H1 (cell line): Measurements from ENCODE around the gene POLR2A. TPM values are rescaled to one million over a fixed set of nuclear protein-coding genes. Genes with fewer than 3 reads are reported as not detected.

Experiments used
- CTCF ChIA-PET: fragments of 300-600 bp; sonication (Branson Sonifier 250); formaldehyde crosslinking; loops from one replicate; lab custom pipeline; 2021; ENCODE audit not compliant: partially characterized antibody; lab: Charles Lee
- POLR2A ChIA-PET: fragments of 300-600 bp; sonication (Branson Sonifier 250); formaldehyde crosslinking; loops from one replicate; lab custom pipeline; 2021; ENCODE audit warnings: inconsistent platforms; ENCODE audit not compliant: partially characterized antibody; lab: Charles Lee
- DNase-seq, 2 experiments: peaks; one replicate each; pipeline versions ENCODE4 v3.0.0 to v3.0.0-alpha.2; 2010 to 2022; ENCODE audit warnings: low spot score in 2 of 2, low read depth in 1 of 2, mixed read lengths in 1 of 2
- FAIRE-seq: peaks from 2 replicates; lab custom pipeline; 2011; peaks lifted over from hg19 to GRCh38; lab: Jason Lieb, UNC
- H2AFZ ChIP-seq: 2 replicates; pipeline ENCODE4 v1.8.1; 2012; ENCODE audit warnings: low read length, inconsistent platforms
- H2AK5ac ChIP-seq: 2 replicates; pipeline ENCODE4 v1.6.1; 2013; ENCODE audit warnings: low read depth, low read length
- H2BK120ac ChIP-seq: replicated peaks from 2 replicates; pipeline ENCODE3; 2013; ENCODE audit warnings: low read depth, low read length, inconsistent platforms
- H2BK12ac ChIP-seq: 2 replicates; pipeline ENCODE4 v1.6.1; 2013; ENCODE audit warnings: low read depth, low read length
- H2BK15ac ChIP-seq: 2 replicates; pipeline ENCODE4 v1.6.1; 2013; ENCODE audit warnings: low read length
- H2BK20ac ChIP-seq: 2 replicates; pipeline ENCODE4 v1.6.1; 2013; ENCODE audit warnings: low read length
- H2BK5ac ChIP-seq: 2 replicates; pipeline ENCODE4 v1.6.1; 2013; ENCODE audit warnings: low read depth, low read length
- H3K14ac ChIP-seq: 2 replicates; pipeline ENCODE4 v1.6.1; 2013; ENCODE audit warnings: inconsistent platforms; ENCODE audit not compliant: insufficient read length
- H3K18ac ChIP-seq: 2 replicates; pipeline ENCODE4 v1.6.1; 2013; ENCODE audit warnings: low read length; ENCODE audit errors: extremely low read depth
- H3K23ac ChIP-seq: 2 replicates; pipeline ENCODE4 v1.6.1; 2013; ENCODE audit warnings: inconsistent platforms; ENCODE audit not compliant: insufficient read length
- H3K23me2 ChIP-seq: 2 replicates; pipeline ENCODE4 v1.6.1; 2013; ENCODE audit warnings: low read depth, low read length
- H3K27ac ChIP-seq: 2 replicates; pipeline ENCODE4 v1.6.1; 2011; ENCODE audit warnings: low read depth, low read length, inconsistent platforms
- H3K27me3 ChIP-seq, 4 experiments: replicated peaks in 1 of 4; 1 replicate in 1 of 4; 2 replicates in 3 of 4; pipeline versions ENCODE4 v1.6.1 to v1.8.1; 2011 to 2013; ENCODE audit warnings: low read length in 3 of 4, mild to moderate bottlenecking in 3 of 4, inconsistent platforms in 2 of 4, mixed read lengths in 2 of 4, moderate library complexity in 1 of 4; ENCODE audit not compliant: control insufficient read depth in 3 of 4, insufficient read depth in 3 of 4; ENCODE audit errors: extremely low read depth in 1 of 4
- H3K36me3 ChIP-seq, 4 experiments: 2 replicates each; pipeline versions ENCODE4 v1.6.1 to v1.8.1; 2011 to 2013; ENCODE audit warnings: mild to moderate bottlenecking in 4 of 4, low read length in 3 of 4, moderate library complexity in 2 of 4, control low read depth in 1 of 4, inconsistent platforms in 1 of 4; ENCODE audit not compliant: insufficient read depth in 4 of 4, control insufficient read depth in 2 of 4
- H3K4ac ChIP-seq: replicated peaks from 2 replicates; pipeline ENCODE3; 2013; ENCODE audit warnings: low read length, low read depth, mixed read lengths, inconsistent platforms; ENCODE audit not compliant: insufficient read length
- H3K4me1 ChIP-seq, 4 experiments: replicated peaks in 1 of 4; 1 replicate in 1 of 4; 2 replicates in 3 of 4; pipeline versions ENCODE4 v1.6.1 to v1.8.1; 2011 to 2013; ENCODE audit warnings: low read length in 3 of 4, inconsistent platforms in 2 of 4, mixed read lengths in 1 of 4; ENCODE audit not compliant: insufficient read depth in 4 of 4, control insufficient read depth in 3 of 4
- H3K4me2 ChIP-seq, 2 experiments: 2 replicates each; pipeline versions ENCODE4 v1.6.1 to v1.8.1; 2011 to 2013; ENCODE audit warnings: low read depth in 2 of 2, low read length in 2 of 2, control low read depth in 1 of 2, inconsistent platforms in 1 of 2, mild to moderate bottlenecking in 1 of 2; ENCODE audit not compliant: insufficient read depth in 1 of 2
- H3K4me3 ChIP-seq, 4 experiments: fragments of 200-600, 300-600 bp in 1 of 4; sonication (generic), shearing (Covaris generic), sonication (Bioruptor Twin) in 1 of 4; 2 replicates each; pipeline versions ENCODE4 v1.5.1 to v1.8.1; 2011 to 2016; ENCODE audit warnings: low read length in 4 of 4, low read depth in 3 of 4, control low read depth in 2 of 4, inconsistent platforms in 2 of 4, mild to moderate bottlenecking in 2 of 4, mixed read lengths in 1 of 4, moderate library complexity in 1 of 4; ENCODE audit not compliant: insufficient read depth in 2 of 4; ENCODE audit errors: extremely low read depth in 1 of 4
- H3K56ac ChIP-seq: replicated peaks from 2 replicates; pipeline ENCODE3; 2013; ENCODE audit warnings: low read depth, mild to moderate bottlenecking, mixed read lengths, low read length, inconsistent platforms; ENCODE audit not compliant: insufficient read length
- H3K79me1 ChIP-seq: 2 replicates; pipeline ENCODE4 v1.6.1; 2013; ENCODE audit warnings: low read depth, low read length, control low read depth
- H3K79me2 ChIP-seq, 2 experiments: 2 replicates each; pipeline versions ENCODE4 v1.6.1 to v1.8.1; 2012 to 2013; ENCODE audit warnings: low read length in 2 of 2, mild to moderate bottlenecking in 2 of 2, inconsistent platforms in 1 of 2; ENCODE audit not compliant: insufficient read depth in 2 of 2, control insufficient read depth in 1 of 2
- H3K9ac ChIP-seq, 4 experiments: replicated peaks in 1 of 4; 1 replicate in 1 of 4; 2 replicates in 3 of 4; pipeline versions ENCODE4 v1.6.1 to v1.8.1; 2011 to 2013; ENCODE audit warnings: low read depth in 3 of 4, low read length in 3 of 4, control low read depth in 2 of 4, mild to moderate bottlenecking in 2 of 4, moderate library complexity in 2 of 4, inconsistent platforms in 1 of 4; ENCODE audit errors: extremely low read depth in 1 of 4
- H3K9me3 ChIP-seq, 2 experiments: 2 replicates each; pipeline versions ENCODE4 v1.6.1 to v1.8.1; 2012 to 2013; ENCODE audit warnings: mild to moderate bottlenecking in 2 of 2, moderate library complexity in 2 of 2, control low read depth in 1 of 2, inconsistent platforms in 1 of 2, low read depth in 1 of 2, low read length in 1 of 2, mixed read lengths in 1 of 2; ENCODE audit not compliant: insufficient read depth in 2 of 2
- H4K20me1 ChIP-seq, 2 experiments: replicated peaks in 1 of 2; 2 replicates each; pipeline versions ENCODE3 to v1.8.1; 2011 to 2013; ENCODE audit warnings: inconsistent platforms in 2 of 2, low read length in 2 of 2, mild to moderate bottlenecking in 1 of 2; ENCODE audit not compliant: insufficient read depth in 2 of 2, control insufficient read depth in 1 of 2
- H4K5ac ChIP-seq: 2 replicates; pipeline ENCODE4 v1.6.1; 2013; ENCODE audit warnings: low read length, low read depth, mixed read lengths, inconsistent platforms; ENCODE audit not compliant: insufficient read length
- H4K8ac ChIP-seq: 2 replicates; pipeline ENCODE4 v1.8.0; 2013; ENCODE audit warnings: mild to moderate bottlenecking, moderate library complexity, low read length, inconsistent platforms; ENCODE audit not compliant: insufficient read depth; ENCODE audit errors: extremely low read depth
- H4K91ac ChIP-seq: replicated peaks from 2 replicates; pipeline ENCODE3; 2013; ENCODE audit warnings: low read length, mixed read lengths, inconsistent platforms; ENCODE audit not compliant: insufficient read length
- EP300 ChIP-seq, 2 experiments: IDR thresholded peaks; 1 replicate in 1 of 2; 2 replicates in 1 of 2; pipeline ENCODE4 v1.6.1; 2011 to 2012; ENCODE audit warnings: low read depth in 2 of 2, low read length in 2 of 2, mild to moderate bottlenecking in 2 of 2, borderline replicate concordance in 1 of 2, inconsistent platforms in 1 of 2, moderate library complexity in 1 of 2
- JUND ChIP-seq: IDR thresholded peaks from 2 replicates; pipeline ENCODE4 v1.6.1; 2011; ENCODE audit warnings: mild to moderate bottlenecking, improper control_type of control experiment, low read length
- POLR2AphosphoS5 ChIP-seq: IDR thresholded peaks from 2 replicates; pipeline ENCODE4 v1.6.1; 2011; ENCODE audit warnings: low read depth, low read length
- SIRT6 ChIP-seq: IDR thresholded peaks from one replicate; pipeline ENCODE4 v1.7.1; 2012; ENCODE audit warnings: low read length, inconsistent platforms
- SIX5 ChIP-seq: IDR thresholded peaks from 2 replicates; pipeline ENCODE4 v1.6.1; 2011; ENCODE audit warnings: mild to moderate bottlenecking, low read depth, low read length
- SP4 ChIP-seq: IDR thresholded peaks from 2 replicates; pipeline ENCODE4 v1.6.1; 2012; ENCODE audit warnings: low read length, inconsistent platforms
- SUZ12 ChIP-seq: fragments of 200-600 bp; sonication (generic); IDR thresholded peaks from 2 replicates; pipeline ENCODE4 v1.6.1; 2012; ENCODE audit warnings: mild to moderate bottlenecking, inconsistent platforms, low read length, moderate library complexity, mixed read lengths
- TCF12 ChIP-seq: IDR thresholded peaks from 2 replicates; pipeline ENCODE4 v1.6.1; 2011; ENCODE audit warnings: low read depth, mild to moderate bottlenecking, low read length
- TEAD4 ChIP-seq: IDR thresholded peaks from 2 replicates; pipeline ENCODE4 v1.6.1; 2012; ENCODE audit warnings: low read depth, low read length, inconsistent platforms, mixed read lengths
- USF2 ChIP-seq: IDR thresholded peaks from 2 replicates; pipeline ENCODE4 v1.6.1; 2011; ENCODE audit warnings: low read length, improper control_type of control experiment
- YY1 ChIP-seq: IDR thresholded peaks from 2 replicates; pipeline ENCODE4 v1.6.1; 2011; ENCODE audit warnings: low read depth, mild to moderate bottlenecking, low read length
- WGBS, 2 experiments: shearing (Covaris generic) in 1 of 2; methylation state at CpG; one replicate each; pipeline versions ENCODE4 v1.1.6 to v1.1.7; 2013 to 2015; ENCODE audit warnings: low lambda C conversion rate in 2 of 2, mixed read lengths in 2 of 2, inconsistent platforms in 1 of 2, low coverage in 1 of 2, missing lambda C conversion rate in 1 of 2; ENCODE audit not compliant: insufficient replicate concordance in 2 of 2, insufficient coverage in 1 of 2, insufficient read length in 1 of 2; ENCODE audit errors: extremely low coverage in 1 of 2, missing lambda C conversion rate in 1 of 2; 5-methylcytosine and 5-hydroxymethylcytosine counted together
- polyA plus RNA-seq, 7 experiments: library from polyadenylated mRNA; depleted of rRNA in 3 of 7; stranded (reverse) in 5 of 7; unstranded in 2 of 7; fragments of >200 nt in 5 of 7; fragments of 200-250 nt in 2 of 7; gene quantifications; 1 replicate in 5 of 7; 2 replicates in 1 of 7; 4 replicates in 1 of 7; pipeline versions ENCODE4 v1.2.1 to v1.2.3, GENCODE V29; 2011 to 2013; ENCODE audit warnings: missing spikeins in 2 of 7, mixed read lengths in 2 of 7
- total RNA-seq: library from RNA; stranded (reverse); fragmentation: NEBNext Ultra II Directional; extraction: Animal tissue kit (Norgen Biotek cat#: 25700); gene quantifications from 2 replicates; pipeline ENCODE4 v1.2.1, GENCODE V29; 2021

The POLR2A gene
- total and polyA plus RNA-seq, 2 of the 8 experiments (the other 6 are each of a cell fraction or from before 2014, with no cell fraction given), result 26.8 to 150 TPM

- H2BK20ac ChIP-seq, result no peak overlapping the region
- no peak overlapping the region for H4K91ac ChIP-seq
- peak in 1 of 2 experiments; percentile 74 for DNase-seq
- no peak overlapping the region for H4K8ac ChIP-seq
- no peak overlapping the region for H4K5ac ChIP-seq
- peaks cover 0 to 2% (median 0%) of the 10 kb centered on the region in 4 experiments; a peak in 3 of 8 replicates for H3K36me3 ChIP-seq
- H3K9me3 ChIP-seq, result no peaks in the 10 kb centered on the region
- no peak overlapping the region for H2AK5ac ChIP-seq
- no peak overlapping the region for H3K4ac ChIP-seq
- H3K79me1 ChIP-seq, result no peaks in the 10 kb centered on the region
- 0 out of 2 replicates have a peak overlapping the region, but pooled peaks have one; percentile 29 for H2BK15ac ChIP-seq
- no peaks in the 10 kb centered on the region for H3K23me2 ChIP-seq
- no peaks in the 10 kb centered on the region for H4K20me1 ChIP-seq
- peak; percentile 72 for FAIRE-seq
- no peak overlapping the region for H3K56ac ChIP-seq
- H2BK5ac ChIP-seq, result no peak overlapping the region; the same call in 1 of the 2 replicates
- H2AFZ ChIP-seq, result no peak overlapping the region
- ChIA-PET CTCF (interaction anchor here (1.0 to 2.1 kb wide), 7 partner anchors 15 to 100 kb away, joined by 3 to 7 read pairs (median 5); partner anchors contain the start of gene ZBTB4), POLR2A (interaction anchor here (0.6 to 13.8 kb wide), 13 partner anchors 9 to 196 kb away, joined by 3 to 200 read pairs (median 4); partner anchors contain the start of genes CHRNB1, MPDU1, POLR2A and SLC35G6)
- no peak overlapping the region for H3K23ac ChIP-seq
- H3K79me2 ChIP-seq, result no peaks in the 10 kb centered on the region
- 77% methylated on average over 7 of the region's 7 CpGs; no CpG with 5 or more reads in 1 of the 2 experiments for WGBS, 2 experiments
- H3K4me3 ChIP-seq, result no peak overlapping the region
- H3K27ac ChIP-seq, result no peak overlapping the region
- H3K9ac ChIP-seq, result no peak overlapping the region
- H3K4me1 ChIP-seq, result peaks cover 2 to 13% (median 7%) of the 10 kb centered on the region in 4 experiments
- H3K18ac ChIP-seq, result 0 out of 2 replicates have a peak overlapping the region, but pooled peaks have one; percentile 68
- H3K27me3 ChIP-seq, result no peaks in the 10 kb centered on the region
- no peak overlapping the region for H3K14ac ChIP-seq
- no peak overlapping the region for H2BK12ac ChIP-seq
- peak overlapping the region; percentile 21; a peak in 1 of 4 replicates for H3K4me2 ChIP-seq
- no peak overlapping the region for H2BK120ac ChIP-seq
- TF ChIP-seq TCF12, result no peak
- TF ChIP-seq TEAD4, result no peak
- no peak for TF ChIP-seq SP4
- TF ChIP-seq USF2, result no peak
- TF ChIP-seq SIRT6, result no peak
- TF ChIP-seq POLR2AphosphoS5, result no peak
- TF ChIP-seq EP300 (IDR thresholded peaks at IDR 0.05; ENCODE audit: borderline replicate concordance in 1 of 2, low read depth in 2 of 2, low read length in 2 of 2), result peak in 1 of 2 experiments; percentile 80; a peak in 1 of 3 replicates
- TF ChIP-seq YY1, result no peak
- no peak for TF ChIP-seq SUZ12
- TF ChIP-seq SIX5, result no peak
- peak; percentile 31; the same call in 1 of the 2 replicates for TF ChIP-seq JUND
Observed at GRCh38 chr17:7460850-7461660, 23.1 kb upstream of the POLR2A start.
